K562 (cell line): ENCODE measurements around the gene ITGA6.

Experiments used
- BRF1 ChIP-seq: IDR thresholded peaks from 3 replicates; pipeline ENCODE4 v1.6.1; 2011; ENCODE audit warnings: borderline replicate concordance, mild to moderate bottlenecking; ENCODE audit not compliant: insufficient read length; ENCODE audit errors: extremely low read depth
- DPF2 ChIP-seq: fragments of 450-650 bp; IDR thresholded peaks from 2 replicates; pipeline ENCODE4 v1.6.1; 2016
- HNRNPUL1 ChIP-seq: fragments of 200-400 bp; formaldehyde crosslinking; IDR thresholded peaks from 2 replicates; pipeline ENCODE4 v1.6.1; 2017; ENCODE audit warnings: low read length
- TF ChIP-seq, protein P1 (sequence below), 3 experiments: IDR thresholded peaks in 2 of 3; conservative IDR thresholded peaks in 1 of 3; 2 replicates each; pipeline ENCODE4 v1.5.1; 2011 to 2012; ENCODE audit warnings: low read length in 3 of 3, mild to moderate bottlenecking in 3 of 3, control low read depth in 2 of 3, improper control_type of control experiment in 1 of 3, inconsistent platforms in 1 of 3, low read depth in 1 of 3, mixed read lengths in 1 of 3, moderate library complexity in 1 of 3; ENCODE audit not compliant: insufficient read depth in 2 of 3

DNA sequence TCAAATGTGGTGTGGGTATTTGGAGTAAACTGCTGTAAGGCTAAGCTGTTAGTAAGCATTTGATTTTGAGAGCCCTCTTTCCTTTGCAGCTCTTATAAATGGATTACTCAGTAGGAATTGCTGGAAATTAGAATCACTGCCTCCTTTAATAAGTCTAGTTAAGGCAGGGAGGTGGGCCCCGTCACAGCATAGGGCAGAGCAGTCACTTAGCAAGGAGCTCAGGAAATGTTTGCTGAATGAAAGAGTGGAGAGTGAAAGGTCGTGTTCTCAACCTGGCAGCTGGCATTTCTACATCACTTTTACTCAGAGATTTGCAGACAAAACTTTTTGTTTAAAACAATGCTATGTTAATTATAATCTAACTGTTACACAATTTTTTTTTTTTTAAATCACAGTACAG, 25.5 kb downstream of the ITGA6 start:
- no peak for TF ChIP-seq HNRNPUL1
- TF ChIP-seq, protein P1, sequence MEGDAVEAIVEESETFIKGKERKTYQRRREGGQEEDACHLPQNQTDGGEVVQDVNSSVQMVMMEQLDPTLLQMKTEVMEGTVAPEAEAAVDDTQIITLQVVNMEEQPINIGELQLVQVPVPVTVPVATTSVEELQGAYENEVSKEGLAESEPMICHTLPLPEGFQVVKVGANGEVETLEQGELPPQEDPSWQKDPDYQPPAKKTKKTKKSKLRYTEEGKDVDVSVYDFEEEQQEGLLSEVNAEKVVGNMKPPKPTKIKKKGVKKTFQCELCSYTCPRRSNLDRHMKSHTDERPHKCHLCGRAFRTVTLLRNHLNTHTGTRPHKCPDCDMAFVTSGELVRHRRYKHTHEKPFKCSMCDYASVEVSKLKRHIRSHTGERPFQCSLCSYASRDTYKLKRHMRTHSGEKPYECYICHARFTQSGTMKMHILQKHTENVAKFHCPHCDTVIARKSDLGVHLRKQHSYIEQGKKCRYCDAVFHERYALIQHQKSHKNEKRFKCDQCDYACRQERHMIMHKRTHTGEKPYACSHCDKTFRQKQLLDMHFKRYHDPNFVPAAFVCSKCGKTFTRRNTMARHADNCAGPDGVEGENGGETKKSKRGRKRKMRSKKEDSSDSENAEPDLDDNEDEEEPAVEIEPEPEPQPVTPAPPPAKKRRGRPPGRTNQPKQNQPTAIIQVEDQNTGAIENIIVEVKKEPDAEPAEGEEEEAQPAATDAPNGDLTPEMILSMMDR (IDR thresholded peaks at IDR 0.05 in 2 of 3, conservative IDR thresholded peaks at IDR 0.05 in 1 of 3; ENCODE audit: insufficient read depth in 2 of 3, low read depth in 1 of 3, low read length in 3 of 3): no peak
- no peak for TF ChIP-seq BRF1
- no peak for TF ChIP-seq DPF2
